NOMO-1 treated with DMSO at 0.1 percent for 48 hours (cell line): Measurements from ENCODE around the gene CLIC4.
"Not testable (repeated sequence)": the region's sequence is repeated elsewhere in the genome, so short reads cannot be mapped to it uniquely, and the experiment has no call there.

Source experiments
- DNase-seq: peaks from one replicate; lab custom pipeline; 2025; ENCODE audit not compliant: unreplicated experiment; lab: John Stamatoyannopoulos, UW

Gene CLIC4

GRCh38 chr1:24743404-24744211 is 1.6 kb upstream of the CLIC4 start:
- no peak for DNase-seq

- peak; percentile 33 for DNase-seq
Observed at GRCh38 chr1:24745711-24746413, 615 bp downstream of the CLIC4 start.

GRCh38 chr1:24748191-24749121 is 3.2 kb downstream of the CLIC4 start:
- DNase-seq: no peak

GRCh38 chr1:24749252-24749651 is 4.0 kb downstream of the CLIC4 start:
- no peak for DNase-seq

GRCh38 chr1:24749886-24750285 is 4.6 kb downstream of the CLIC4 start:
- no peak for DNase-seq

- DNase-seq: no peak
Observed at GRCh38 chr1:24751833-24752232, 6.6 kb downstream of the CLIC4 start.

- no peak for DNase-seq
Observed at GRCh38 chr1:24752305-24752704, 7.1 kb downstream of the CLIC4 start.

- DNase-seq: no peak
Observed at GRCh38 chr1:24754229-24754628, 9.0 kb downstream of the CLIC4 start.

- not testable (repeated sequence) for DNase-seq
Observed at GRCh38 chr1:24755323-24755722, 10.1 kb downstream of the CLIC4 start.

GRCh38 chr1:24756395-24756794 is 11.1 kb downstream of the CLIC4 start:
- DNase-seq: no peak

- no peak for DNase-seq
Observed at GRCh38 chr1:24759492-24759891, 14.2 kb downstream of the CLIC4 start.

GRCh38 chr1:24761582-24761981 is 16.3 kb downstream of the CLIC4 start:
- no peak for DNase-seq

- peak; percentile 81 for DNase-seq
Observed at GRCh38 chr1:24762133-24762676, 17.0 kb downstream of the CLIC4 start.

GRCh38 chr1:24763671-24764070 is 18.4 kb downstream of the CLIC4 start:
- no peak for DNase-seq

- DNase-seq: no peak
Observed at GRCh38 chr1:24764439-24764838, 19.2 kb downstream of the CLIC4 start.

GRCh38 chr1:24764848-24765247 is 19.6 kb downstream of the CLIC4 start:
- DNase-seq: no peak

- no peak for DNase-seq
Observed at GRCh38 chr1:24765308-24765988, 20.2 kb downstream of the CLIC4 start.

- no peak for DNase-seq
Observed at GRCh38 chr1:24767351-24767750, 22.1 kb downstream of the CLIC4 start.

GRCh38 chr1:24768873-24769605 is 23.8 kb downstream of the CLIC4 start:
- DNase-seq: no peak
